SH-SY5Y (cell line): ENCODE data around the gene RUFY4.

Experiments used
- GATA2 ChIP-seq: IDR thresholded peaks from 2 replicates; pipeline ENCODE4 v1.6.1; 2011; ENCODE audit warnings: mild to moderate bottlenecking, low read depth, low read length
- GATA3 ChIP-seq: IDR thresholded peaks from 2 replicates; pipeline ENCODE4 v1.6.1; 2011; ENCODE audit warnings: low read depth, mild to moderate bottlenecking, low read length, moderate library complexity

RUFY4 gene

GRCh38 chr2:218036371-218036770 is 32.7 kb upstream of the RUFY4 start:
- TF ChIP-seq GATA3 (no peak), GATA2 (no peak)

DNA sequence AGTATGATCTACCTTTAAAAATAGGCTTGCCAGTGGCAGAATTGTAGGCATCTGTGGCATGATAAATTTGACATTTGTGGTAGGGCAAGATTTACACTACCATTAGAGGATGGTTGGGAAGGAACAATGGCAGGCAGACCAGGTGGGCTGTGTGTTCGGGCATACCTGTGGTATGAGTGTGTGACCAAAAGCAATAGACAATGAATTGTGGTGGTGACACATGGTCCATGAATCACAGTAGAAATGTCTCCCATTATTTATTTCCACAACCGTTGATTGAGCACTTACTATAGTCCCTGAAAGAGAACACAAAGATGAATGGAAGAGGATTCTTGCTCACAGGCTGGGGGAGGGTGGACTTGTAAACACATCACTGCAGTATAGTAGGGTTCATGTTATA is 29.9 kb upstream of the RUFY4 start:
- TF ChIP-seq GATA3: no peak
- no peak for TF ChIP-seq GATA2

DNA sequence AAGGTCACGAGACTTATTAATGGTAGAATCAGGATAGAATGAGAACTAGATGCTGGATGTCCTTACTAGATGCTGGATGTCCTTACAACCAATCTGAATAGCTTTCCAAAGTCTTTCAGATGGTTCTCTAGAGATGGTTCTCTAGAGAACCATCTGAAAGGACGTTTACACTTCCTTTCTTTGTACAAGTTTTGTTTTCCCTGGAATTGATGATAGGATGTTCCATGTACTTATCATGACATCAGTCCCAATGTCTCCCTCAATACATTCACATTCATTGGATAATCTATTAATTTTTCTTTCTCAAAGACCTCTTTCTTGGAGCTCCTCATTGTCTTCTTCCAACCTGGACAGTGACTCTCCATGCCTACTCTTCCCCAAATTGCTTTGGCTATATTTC is 28.2 kb upstream of the RUFY4 start:
- no peak for TF ChIP-seq GATA2
- no peak for TF ChIP-seq GATA3

DNA sequence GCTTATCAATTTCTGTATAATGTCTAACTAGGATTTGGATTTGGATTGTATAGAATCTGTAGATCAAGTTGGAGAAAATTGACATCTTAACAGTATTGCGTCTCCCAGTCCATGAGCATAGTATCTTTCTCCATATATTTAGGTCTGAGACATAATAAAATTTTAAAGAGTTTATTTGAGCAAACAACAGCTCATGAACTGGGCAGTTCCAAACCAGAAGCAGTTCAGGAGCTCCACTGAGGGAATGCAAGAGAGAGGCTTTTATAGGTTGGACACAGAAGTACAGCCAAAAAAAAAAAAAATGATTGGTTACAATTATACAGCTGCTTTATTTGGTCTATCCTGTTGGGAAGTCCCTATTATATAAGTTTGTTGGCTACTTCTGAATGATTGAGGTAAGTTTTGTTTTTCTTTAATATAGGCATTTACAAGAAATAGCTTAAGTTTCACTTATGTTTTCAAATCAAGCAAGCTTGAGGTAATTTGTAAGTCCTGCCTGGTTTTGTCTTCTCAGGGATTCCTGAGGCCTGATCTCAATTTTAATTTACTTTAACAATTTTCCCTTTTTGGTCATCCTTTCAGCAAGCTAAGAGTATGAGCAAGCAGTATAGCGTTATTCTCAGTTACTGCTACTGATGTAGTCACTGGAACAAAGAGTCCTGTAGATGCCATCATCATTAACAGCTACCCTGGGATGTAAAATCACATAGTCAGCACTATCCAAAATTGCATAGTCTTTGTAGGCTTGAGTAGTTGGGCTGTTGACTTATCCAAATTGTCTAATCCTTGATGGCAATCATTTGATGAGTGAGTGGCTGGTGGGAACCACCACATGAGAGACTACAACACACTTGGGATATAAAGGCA is 27.5 kb upstream of the RUFY4 start:
- TF ChIP-seq GATA2 (no peak), GATA3 (no peak)

GRCh38 chr2:218043100-218043499 is 26.0 kb upstream of the RUFY4 start:
- TF ChIP-seq GATA3: no peak
- TF ChIP-seq GATA2: no peak

- TF ChIP-seq GATA3 (no peak), GATA2 (no peak)
These were observed 25.3 kb upstream of the RUFY4 start for GRCh38 chr2:218043701-218044109.

GRCh38 chr2:218046238-218046637 is 22.8 kb upstream of the RUFY4 start:
- TF ChIP-seq GATA3 (no peak), GATA2 (no peak)

GRCh38 chr2:218047536-218048225 is 21.4 kb upstream of the RUFY4 start:
- TF ChIP-seq GATA3 (no peak), GATA2 (no peak)

DNA sequence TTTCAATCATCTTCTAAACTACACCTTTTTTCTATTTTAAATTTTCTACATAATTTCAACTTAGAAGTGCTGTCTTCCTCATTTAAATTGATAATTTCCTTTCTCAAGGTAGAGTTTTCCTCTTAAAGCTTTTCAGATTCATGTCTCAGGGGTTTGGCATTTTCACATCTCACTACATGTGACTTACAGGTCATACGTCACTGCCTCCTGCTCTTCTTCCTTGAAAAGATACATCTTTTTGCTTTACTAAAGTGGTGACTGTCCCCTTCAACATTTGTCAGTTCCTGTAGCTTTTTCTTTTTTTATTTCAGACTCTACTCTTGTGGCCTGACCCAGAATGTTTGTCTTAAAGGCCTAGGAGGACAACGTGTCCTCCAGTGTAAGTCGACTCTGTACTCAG is 17.1 kb upstream of the RUFY4 start:
- no peak for TF ChIP-seq GATA2

- TF ChIP-seq GATA3: no peak
- TF ChIP-seq GATA2: no peak
These were observed 9.8 kb upstream of the RUFY4 start for GRCh38 chr2:218059289-218059688.

- no peak for TF ChIP-seq GATA2
- TF ChIP-seq GATA3: no peak
These were observed 8.9 kb upstream of the RUFY4 start for GRCh38 chr2:218060118-218060517.

- TF ChIP-seq GATA2 (no peak), GATA3 (no peak)
These were observed 7.9 kb upstream of the RUFY4 start for GRCh38 chr2:218060950-218061660.

GRCh38 chr2:218063486-218063885 is 5.6 kb upstream of the RUFY4 start:
- TF ChIP-seq GATA3: no peak
- TF ChIP-seq GATA2: no peak

- no peak for TF ChIP-seq GATA3
These were observed 5.2 kb upstream of the RUFY4 start for GRCh38 chr2:218063896-218064295.
